ENCODE results near the gene RAD21L1. TPM values are rescaled to one million over a fixed set of nuclear protein-coding genes. Genes with fewer than 3 reads are reported as not detected.

Gene RAD21L1
- total and polyA plus RNA-seq, 11 donors, result not detected

- intact Hi-C loops (cut with DNase I), result loop anchor here in 1 of 10 donors (10.0 kb wide), 1 partner anchor 60 kb away; no protein-coding TSS in a partner anchor
- DNase-seq (peak in 1 of 5 donors; percentile 30), ATAC-seq (no peak)
- WGBS, 4 donors, result 78 to 85% (median 80%) methylated on average over 20 of the region's 20 CpGs
- Histone ChIP-seq H3K4me3 (no peak overlapping the region), H3K9me3 (peaks cover 0 to 11% (median 0%) of the 10 kb centered on the region in 12 donors), H3K4me1 (peaks cover 0 to 20% (median 11%) of the 10 kb centered on the region in 12 donors), H3K27me3 (peaks cover 0 to 31% (median 15%) of the 10 kb centered on the region in 9 donors), H3K36me3 (no peaks in the 10 kb centered on the region), H3K27ac (no peak overlapping the region)
- no peak for TF ChIP-seq CTCF (IDR thresholded peaks at IDR 0.05)
Measured at GRCh38 chr20:1224205-1224890, 1.5 kb upstream of the RAD21L1 start.

- ATAC-seq (peak in 3 of 4 donors; percentile 39 to 81 (median 73)), DNase-seq (peak in 1 of 5 donors; percentile 36)
- Histone ChIP-seq H3K4me1 (peaks cover 0 to 20% (median 11%) of the 10 kb centered on the region in 12 donors), H3K4me3 (peak overlapping the region in 11 of 12 donors; percentile 18 to 64 (median 47)), H3K27ac (peak overlapping the region in 1 of 12 donors; percentile 41), H3K27me3 (peaks cover 0 to 41% (median 20%) of the 10 kb centered on the region in 9 donors), H3K36me3 (no peaks in the 10 kb centered on the region), H3K9me3 (peaks cover 0 to 11% (median 0%) of the 10 kb centered on the region in 12 donors)
- no peak for TF ChIP-seq CTCF (IDR thresholded peaks at IDR 0.05)
- WGBS, 4 donors, result 2 to 9% (median 3%) methylated on average over 22 to 30 of the region's 30 CpGs
- intact Hi-C loops (cut with DNase I), result loop anchor here in 1 of 10 donors (10.0 kb wide), 1 partner anchor 59 kb away; no protein-coding TSS in a partner anchor
Measured at GRCh38 chr20:1225263-1225782, 521 bp upstream of the RAD21L1 start.

- peaks cover 0 to 20% (median 11%) of the 10 kb centered on the region in 12 donors for H3K4me1 ChIP-seq
- H3K27ac ChIP-seq, result no peak overlapping the region
- DNase-seq (no peak), ATAC-seq (no peak)
- intact Hi-C loops (cut with DNase I), result loop anchor here in 1 of 10 donors (10.0 kb wide), 1 partner anchor 55 kb away; no protein-coding TSS in a partner anchor
- H3K4me3 ChIP-seq, result no peak overlapping the region
- TF ChIP-seq CTCF (IDR thresholded peaks at IDR 0.05) (no peak), POLR2A (IDR thresholded peaks at IDR 0.05) (no peak)
- H3K9me3 ChIP-seq, result no peaks in the 10 kb centered on the region
- no peaks in the 10 kb centered on the region for H3K36me3 ChIP-seq
- 81 to 87% (median 86%) methylated on average over 3 of the region's 3 CpGs for WGBS, 4 donors
- H3K27me3 ChIP-seq, result peaks cover 0 to 54% (median 20%) of the 10 kb centered on the region in 9 donors
Measured at GRCh38 chr20:1229541-1229940, 3.7 kb downstream of the RAD21L1 start.

- intact Hi-C loops (cut with DNase I), result no loop called here
- 74 to 83% (median 79%) methylated on average over 3 of the region's 3 CpGs for WGBS, 4 donors
- Histone ChIP-seq H3K36me3 (no peaks in the 10 kb centered on the region), H3K4me3 (no peak overlapping the region), H3K27me3 (peaks cover 0 to 40% (median 13%) of the 10 kb centered on the region in 9 donors), H3K27ac (no peak overlapping the region), H3K9me3 (no peaks in the 10 kb centered on the region), H3K4me1 (no peaks in the 10 kb centered on the region)
- DNase-seq, result no peak
- TF ChIP-seq POLR2A (IDR thresholded peaks at IDR 0.05) (no peak), CTCF (IDR thresholded peaks at IDR 0.05) (no peak)
- no peak for ATAC-seq
Measured at GRCh38 chr20:1232286-1233111, 6.7 kb downstream of the RAD21L1 start.
